NCI-H2196 (cell line): ENCODE measurements around the gene SLC16A12.

Experiments used
- DNase-seq: peaks from one replicate; lab custom pipeline; 2025; ENCODE audit not compliant: unreplicated experiment; lab: John Stamatoyannopoulos, UW

Gene SLC16A12

DNA sequence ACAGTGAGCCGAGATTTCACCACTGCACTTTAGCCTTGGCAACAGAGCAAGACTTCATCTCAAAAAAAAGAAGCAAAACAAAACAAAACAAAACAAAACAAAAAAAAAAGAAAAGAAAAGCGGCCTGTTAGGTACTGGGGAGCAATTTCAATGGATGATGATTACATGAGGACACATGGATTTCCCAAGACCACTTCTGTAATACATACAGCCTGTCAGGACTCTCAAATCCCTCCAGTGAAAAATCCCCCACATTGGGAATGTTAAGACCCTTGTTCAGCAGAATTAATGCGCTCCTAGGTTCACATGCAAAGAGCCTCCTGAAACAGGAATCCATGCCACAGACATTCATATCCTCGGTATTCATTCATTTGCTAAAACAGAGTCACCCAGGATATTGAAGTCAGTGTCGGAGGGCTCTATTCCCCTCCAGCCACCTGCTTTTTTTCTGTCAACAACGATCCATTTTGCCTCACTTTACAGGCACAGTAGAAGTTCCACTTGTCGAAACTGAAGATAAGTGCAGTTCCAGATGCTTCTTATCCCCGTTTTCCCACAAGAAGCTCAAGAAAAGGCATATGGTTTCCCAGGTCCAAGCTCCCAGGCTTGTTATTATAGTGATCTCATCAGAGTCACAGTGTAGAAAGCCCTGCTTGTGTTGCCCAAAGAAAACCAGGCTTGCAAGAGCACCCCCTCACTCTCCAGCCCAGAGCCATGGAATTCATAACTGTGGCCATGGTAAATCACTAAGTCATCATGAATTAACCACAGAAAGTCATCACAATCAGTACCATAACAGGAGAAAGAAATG lies 20.2 kb downstream of the SLC16A12 start:
- DNase-seq = no peak

DNA sequence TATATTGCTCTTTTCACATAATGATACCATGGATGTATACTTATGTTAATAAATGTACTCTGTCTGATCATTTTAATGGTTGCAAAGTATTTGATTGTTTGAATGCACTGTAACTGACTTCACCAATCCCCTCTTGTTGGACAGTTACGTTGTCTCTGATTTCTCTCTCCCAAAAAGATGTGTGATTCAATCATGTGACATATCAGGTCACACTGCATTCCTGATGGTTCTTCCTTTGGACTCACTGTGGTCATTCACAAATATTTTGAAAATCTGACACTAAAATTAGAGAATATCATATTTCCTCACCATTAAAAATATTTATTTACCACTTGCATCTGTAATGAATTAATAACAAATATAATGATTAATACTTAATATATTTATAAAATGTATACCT lies 22.2 kb downstream of the SLC16A12 start:
- DNase-seq = no peak

- no peak for DNase-seq
Observed at GRCh38 chr10:89505640-89506275, 29.6 kb downstream of the SLC16A12 start.

GRCh38 chr10:89504691-89505090 lies 30.7 kb downstream of the SLC16A12 start:
- DNase-seq = no peak

DNA sequence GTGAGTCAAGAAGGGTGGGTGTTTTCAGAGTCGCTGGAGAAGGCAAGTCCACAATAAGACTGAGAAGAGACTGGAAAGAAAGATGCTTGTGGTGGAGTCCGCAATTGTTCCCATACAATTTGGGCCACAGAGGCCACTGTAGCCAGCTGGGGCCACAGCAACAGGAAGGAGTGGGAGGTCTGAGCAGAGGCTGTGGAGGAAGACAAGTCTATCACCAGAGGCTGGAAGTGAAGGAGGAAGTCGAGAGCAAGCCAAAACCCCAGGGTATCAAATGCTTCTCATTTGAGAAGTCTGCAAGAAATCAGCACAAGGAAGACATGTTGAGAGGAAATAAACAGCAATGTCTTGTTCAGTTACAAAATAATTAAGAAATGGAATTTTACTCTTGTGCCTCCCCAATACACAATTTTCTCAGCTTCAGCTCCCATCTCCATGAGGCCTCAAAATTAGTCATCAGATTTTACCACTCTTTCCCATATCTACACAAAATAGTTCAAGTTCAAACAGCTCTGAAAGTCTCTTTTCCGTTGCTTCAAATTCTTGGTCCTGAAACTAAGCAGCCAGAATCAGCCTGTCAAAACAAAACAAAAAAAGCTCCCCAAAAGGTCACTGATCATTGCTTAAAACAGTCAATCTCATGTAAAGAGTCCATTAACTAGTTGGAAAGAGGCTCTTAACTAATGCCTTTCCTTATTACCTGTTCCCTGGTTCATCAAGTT lies 31.6 kb downstream of the SLC16A12 start:
- DNase-seq = no peak

GRCh38 chr10:89503151-89503550 lies 32.2 kb downstream of the SLC16A12 start:
- no peak for DNase-seq

- no peak for DNase-seq
Observed at GRCh38 chr10:89502549-89502948, 32.8 kb downstream of the SLC16A12 start.

GRCh38 chr10:89494575-89494974 lies 40.8 kb downstream of the SLC16A12 start:
- DNase-seq = no peak

DNA sequence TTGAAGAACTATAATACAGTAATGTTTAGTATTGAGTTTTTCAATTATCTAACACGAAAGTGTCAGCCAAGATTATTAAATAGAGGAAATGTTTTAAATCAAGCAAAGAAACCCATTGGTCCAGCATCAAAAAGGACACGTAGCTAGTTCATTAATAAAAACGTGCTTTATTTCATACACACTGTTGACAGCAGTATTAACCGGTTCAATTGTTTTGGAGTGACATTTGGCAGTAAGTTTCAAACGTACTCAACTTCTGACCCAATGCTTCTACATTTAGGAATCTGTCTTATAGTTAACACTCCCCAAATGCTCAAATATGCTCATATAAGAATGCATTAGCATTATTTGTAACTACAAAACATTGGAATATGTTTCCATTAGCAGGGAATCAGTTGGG lies 41.3 kb downstream of the SLC16A12 start:
- DNase-seq = no peak

- DNase-seq = no peak
Observed at GRCh38 chr10:89491932-89492331, 43.5 kb downstream of the SLC16A12 start.

DNA sequence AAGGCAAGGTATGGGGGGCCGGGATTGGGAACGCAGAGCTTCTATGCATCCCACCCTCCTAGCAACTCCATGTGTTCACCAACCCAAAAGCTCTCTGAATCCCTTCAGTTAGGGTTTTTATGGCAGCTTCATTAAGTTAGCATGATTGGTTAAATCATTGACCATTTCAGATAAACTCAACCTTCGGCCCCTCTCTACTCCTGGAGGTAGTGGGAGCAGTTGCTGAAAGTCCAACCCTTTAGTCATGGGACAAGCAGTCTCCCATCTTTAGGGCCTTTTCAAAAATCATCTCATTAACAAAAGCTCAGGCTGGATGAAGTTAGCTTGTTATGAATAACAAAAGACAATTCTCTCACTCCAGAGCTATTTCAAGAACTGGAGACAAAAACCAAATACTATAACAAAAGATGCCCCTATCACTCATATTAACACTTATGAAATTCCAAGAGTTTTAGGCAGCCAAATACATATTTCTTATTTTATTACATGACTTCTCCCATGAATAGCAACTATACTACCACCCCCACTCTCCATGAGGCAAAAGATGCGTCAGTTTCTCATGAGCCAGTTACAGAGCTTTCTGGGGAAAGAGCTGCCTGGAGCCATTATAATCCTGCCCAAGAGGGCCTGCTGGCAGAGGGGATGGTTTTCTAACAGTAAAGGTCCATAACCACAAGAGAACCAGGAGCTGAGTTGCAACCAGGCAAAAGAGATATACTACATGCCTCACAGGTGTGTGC lies 44.6 kb downstream of the SLC16A12 start:
- DNase-seq = no peak

- no peak for DNase-seq
Observed at GRCh38 chr10:89482256-89482655, 53.1 kb downstream of the SLC16A12 start.

GRCh38 chr10:89481662-89482061 lies 53.7 kb downstream of the SLC16A12 start:
- DNase-seq = no peak

DNA sequence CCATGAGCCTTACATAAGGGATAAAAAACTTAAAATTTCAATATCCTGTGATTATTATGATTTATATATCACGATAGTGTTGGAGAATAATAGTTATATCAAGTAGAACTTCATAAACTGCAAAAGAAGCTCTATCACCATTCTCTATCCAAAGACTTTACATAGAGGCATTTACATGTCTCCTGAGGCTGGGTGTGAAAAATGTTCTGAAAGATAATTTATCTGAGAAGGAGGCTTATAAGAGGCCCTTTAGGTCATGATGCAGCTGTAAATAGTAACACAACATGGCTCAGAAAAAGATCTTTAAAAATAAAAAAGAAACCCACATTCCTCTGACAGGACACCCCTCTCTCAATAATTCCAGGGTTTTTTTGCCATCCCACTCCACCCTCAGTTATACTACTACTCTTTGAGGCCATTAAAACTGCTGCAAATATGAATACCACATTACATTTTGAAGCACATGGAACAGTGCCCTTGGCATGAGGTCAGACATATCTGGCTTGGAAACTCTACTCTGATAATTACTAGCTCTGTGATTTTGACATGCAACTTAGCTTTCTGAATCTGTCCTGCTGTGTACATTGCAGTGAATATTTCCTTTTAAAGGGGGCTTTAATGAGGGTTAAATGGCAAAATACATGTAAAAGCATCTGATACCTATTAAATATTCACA lies 55.5 kb downstream of the SLC16A12 start:
- DNase-seq = no peak

GRCh38 chr10:89478739-89479654 lies 56.4 kb downstream of the SLC16A12 start:
- DNase-seq = no peak

- no peak for DNase-seq
Observed at GRCh38 chr10:89478085-89478738, 57.2 kb downstream of the SLC16A12 start.

DNA sequence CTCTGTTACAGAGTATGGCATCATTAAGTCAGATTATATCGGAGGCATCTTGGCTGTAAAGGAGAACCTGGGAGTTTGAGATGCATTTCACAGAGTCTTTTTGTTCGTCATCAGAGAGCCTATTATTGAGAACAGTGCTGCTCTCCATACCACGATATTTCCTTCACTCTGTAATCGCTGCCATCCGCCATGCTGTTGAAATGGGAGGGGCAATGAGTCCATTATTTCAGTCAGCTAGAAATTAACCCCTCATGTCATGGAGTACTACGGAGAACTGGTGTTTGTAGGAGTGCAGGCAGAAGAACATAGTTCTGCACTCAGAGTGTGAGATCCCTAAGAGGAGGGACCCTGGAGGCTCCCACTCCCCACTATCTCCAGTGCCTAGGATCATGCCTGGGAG lies 59.2 kb downstream of the SLC16A12 start:
- DNase-seq = no peak

GRCh38 chr10:89475591-89475998 lies 59.8 kb downstream of the SLC16A12 start:
- no peak for DNase-seq

DNA sequence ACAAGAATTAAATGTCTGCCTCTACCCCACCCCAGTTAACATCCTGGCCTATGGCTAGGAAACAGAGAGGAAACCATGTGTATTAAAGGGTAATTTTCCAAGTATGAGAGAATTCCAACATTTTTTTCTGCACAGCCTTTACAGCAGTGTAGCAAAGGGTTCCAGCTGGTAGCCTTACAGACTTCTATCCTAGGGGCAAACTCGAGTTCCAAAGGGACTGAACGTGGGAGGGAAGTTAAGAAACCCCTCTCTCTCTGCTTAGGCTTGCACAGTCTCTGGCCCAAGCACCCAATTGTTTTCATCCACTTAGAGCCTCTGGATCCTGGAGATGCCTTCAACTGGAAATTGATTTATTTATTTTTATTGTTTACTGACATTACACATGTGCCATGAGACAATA lies 60.3 kb downstream of the SLC16A12 start:
- no peak for DNase-seq
